ENCODE measurements around the gene HSPA12B.

The HSPA12B gene

DNA sequence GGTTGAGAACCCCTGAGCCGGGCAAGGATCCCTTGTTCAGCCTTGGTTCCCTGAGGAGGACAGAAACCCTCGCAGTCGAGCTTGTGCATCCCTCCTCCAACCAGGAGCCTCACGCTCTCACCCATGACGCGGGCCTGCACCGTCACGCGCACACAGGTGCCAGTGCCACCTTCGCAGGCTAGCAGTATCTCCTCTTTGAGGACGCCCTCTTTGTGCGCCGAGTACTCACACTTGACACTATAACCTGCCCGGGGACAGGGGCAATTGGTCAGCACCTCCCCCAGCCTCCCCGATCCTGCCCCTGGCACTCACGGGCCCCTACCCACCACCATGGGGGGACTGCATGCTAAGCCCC, 21.8 kb downstream of the HSPA12B start:
- TF ChIP-seq, protein P1, sequence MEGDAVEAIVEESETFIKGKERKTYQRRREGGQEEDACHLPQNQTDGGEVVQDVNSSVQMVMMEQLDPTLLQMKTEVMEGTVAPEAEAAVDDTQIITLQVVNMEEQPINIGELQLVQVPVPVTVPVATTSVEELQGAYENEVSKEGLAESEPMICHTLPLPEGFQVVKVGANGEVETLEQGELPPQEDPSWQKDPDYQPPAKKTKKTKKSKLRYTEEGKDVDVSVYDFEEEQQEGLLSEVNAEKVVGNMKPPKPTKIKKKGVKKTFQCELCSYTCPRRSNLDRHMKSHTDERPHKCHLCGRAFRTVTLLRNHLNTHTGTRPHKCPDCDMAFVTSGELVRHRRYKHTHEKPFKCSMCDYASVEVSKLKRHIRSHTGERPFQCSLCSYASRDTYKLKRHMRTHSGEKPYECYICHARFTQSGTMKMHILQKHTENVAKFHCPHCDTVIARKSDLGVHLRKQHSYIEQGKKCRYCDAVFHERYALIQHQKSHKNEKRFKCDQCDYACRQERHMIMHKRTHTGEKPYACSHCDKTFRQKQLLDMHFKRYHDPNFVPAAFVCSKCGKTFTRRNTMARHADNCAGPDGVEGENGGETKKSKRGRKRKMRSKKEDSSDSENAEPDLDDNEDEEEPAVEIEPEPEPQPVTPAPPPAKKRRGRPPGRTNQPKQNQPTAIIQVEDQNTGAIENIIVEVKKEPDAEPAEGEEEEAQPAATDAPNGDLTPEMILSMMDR (IDR thresholded peaks at IDR 0.05; ENCODE audit: low read depth, low read length): no peak
- DNase-seq (ENCODE audit: extremely low read depth, low read depth): no peak

DNA sequence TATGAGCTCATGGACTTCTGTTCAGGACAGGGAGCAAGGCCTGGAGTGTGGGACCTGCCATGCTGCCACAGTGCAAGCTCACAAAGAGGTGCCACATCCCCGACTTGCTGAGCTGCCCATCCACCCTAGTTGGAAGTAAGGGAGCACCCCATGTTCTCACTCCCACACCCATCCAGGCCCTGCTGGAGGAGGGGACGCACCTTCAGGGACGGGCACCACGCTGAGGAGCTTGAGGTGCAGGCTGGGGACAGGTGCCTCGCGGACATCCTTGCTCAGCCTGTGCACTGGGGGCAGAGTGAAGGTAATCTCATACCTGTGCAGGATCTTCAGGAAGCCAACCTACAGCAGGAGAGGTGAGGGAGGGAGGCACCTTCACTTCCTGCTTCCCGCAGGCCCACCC, 22.8 kb downstream of the HSPA12B start:
- TF ChIP-seq, protein P1 (IDR thresholded peaks at IDR 0.05; ENCODE audit: low read depth, low read length): no peak
- DNase-seq (ENCODE audit: extremely low read depth, low read depth): no peak

DNA sequence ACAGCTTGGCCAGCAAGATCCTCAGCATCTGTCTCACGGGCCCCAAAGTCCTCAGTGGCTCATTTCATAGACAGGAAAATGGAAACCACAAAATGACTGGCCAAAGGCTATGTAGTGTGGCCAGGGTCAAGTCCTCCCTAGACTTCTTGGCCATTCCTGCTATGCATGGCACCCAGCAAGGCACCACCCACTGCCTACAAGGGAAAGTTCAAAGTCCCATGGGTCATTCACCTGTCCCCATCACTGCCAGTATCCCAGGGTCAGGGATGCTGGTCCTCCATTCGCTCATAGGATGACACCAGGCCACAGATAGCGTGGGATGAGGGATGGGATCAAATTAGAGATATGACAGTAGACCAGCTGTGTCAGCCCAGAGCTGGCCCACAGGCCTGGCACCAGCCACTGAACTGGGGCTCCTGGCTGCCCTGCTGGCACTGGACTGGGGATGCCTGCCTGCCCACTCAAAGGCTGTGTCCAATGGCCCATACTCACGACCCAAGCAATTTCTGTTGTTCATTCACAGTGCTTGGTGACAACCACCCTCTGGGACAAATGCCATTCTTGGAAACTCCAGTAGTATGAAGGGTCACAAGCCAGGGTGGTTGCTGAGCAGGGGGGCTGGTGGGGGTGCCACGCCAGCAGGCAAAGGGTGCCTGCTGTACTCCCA, 23.5 kb downstream of the HSPA12B start:
- DNase-seq (ENCODE audit: extremely low read depth, low read depth): no peak
- TF ChIP-seq, protein P1 (IDR thresholded peaks at IDR 0.05; ENCODE audit: low read depth, low read length): no peak

DNA sequence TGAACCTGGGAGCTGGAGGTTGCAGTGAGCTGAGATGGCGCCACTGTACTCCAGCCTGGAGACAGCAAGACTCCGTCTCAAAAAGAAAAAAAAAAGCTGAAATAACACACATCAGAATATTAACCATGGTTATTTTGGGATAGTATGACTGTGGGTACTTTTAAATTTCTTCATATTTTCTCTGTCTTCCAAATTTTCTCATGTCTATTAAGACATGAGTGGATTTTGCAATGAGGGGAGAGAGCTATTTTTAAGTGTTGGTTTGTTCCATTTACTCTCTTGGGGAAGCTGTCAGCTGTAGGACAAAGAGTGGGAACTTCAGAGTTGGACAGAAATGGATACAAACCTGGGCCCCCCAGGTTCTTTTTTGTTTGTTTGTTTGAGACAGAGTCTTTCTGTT, 24.8 kb downstream of the HSPA12B start:
- no peak for DNase-seq (ENCODE audit: extremely low read depth, low read depth)
- TF ChIP-seq, protein P1 (IDR thresholded peaks at IDR 0.05; ENCODE audit: low read depth, low read length): no peak

DNA sequence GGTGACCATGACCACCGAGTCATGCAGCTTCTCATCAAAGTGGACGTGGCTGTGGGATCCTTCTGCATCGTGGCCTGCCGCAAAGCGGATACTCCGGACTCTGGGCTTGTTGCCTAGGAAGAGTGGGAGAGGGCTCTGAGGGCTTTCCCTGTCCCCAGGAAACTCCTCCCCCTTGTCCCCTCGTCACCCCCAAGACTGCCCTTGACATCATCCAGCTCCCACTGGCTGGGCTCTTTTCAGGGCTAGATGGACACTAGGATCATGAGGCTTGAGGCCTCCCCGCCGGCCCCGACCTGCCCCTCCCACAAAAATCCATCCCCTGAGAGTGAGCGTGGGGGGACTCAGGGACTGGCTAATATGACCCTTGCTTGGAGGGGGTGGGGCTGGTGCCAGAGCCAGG, 26.1 kb downstream of the HSPA12B start:
- TF ChIP-seq, protein P1 (IDR thresholded peaks at IDR 0.05; ENCODE audit: low read depth, low read length): no peak

DNA sequence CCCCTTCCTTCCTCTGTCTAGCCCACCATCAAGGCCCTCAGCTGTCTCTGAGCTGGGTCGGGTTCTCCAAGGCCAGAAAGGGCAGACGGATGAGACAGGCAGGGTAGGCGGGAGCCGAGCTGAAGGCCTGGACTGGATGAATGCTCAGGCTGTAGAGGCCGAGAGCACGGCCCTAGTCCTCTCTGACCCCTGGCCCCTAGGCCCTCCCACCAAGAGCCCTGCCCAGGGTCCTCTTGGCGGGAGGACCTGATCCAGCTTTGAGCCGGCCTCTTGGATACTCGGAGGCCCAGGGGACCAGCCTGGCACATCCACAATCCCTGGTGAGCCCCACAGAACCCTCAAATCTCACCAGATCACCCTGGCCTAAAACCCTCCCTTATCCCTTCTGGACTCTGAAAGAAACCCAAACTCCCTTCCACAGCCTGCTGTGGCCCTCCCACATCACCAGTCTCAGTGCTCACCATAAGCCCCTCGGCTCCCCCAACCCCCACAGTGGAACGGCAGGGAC, 26.9 kb downstream of the HSPA12B start:
- TF ChIP-seq, protein P1 (IDR thresholded peaks at IDR 0.05; ENCODE audit: low read depth, low read length): no peak

More for the DNA sequence above, 26.1 kb downstream of the HSPA12B start:
- no peak for DNase-seq (ENCODE audit: extremely low read depth, low read depth)

DNA sequence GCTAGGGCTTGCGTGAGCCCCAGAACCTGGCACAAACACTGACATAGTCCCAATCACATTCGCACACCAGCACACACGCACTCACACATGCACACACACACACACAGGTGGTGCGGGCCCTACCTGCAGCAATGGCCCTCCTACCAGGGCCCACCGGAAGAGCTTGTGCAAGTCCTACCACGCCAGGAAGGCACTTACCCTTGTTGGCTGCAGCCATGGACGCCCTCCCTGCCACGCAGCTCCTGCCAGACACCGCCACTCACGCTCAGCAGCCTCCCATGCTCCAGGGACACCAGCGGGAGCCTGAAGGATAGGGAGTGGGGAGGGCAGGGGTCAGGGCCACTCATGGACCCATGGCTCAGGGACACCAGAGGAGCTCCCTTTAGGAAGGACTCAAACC, 27.4 kb downstream of the HSPA12B start:
- DNase-seq (ENCODE audit: extremely low read depth, low read depth): no peak
- TF ChIP-seq, protein P1 (IDR thresholded peaks at IDR 0.05; ENCODE audit: low read depth, low read length): no peak

More for the DNA sequence above, 26.9 kb downstream of the HSPA12B start:
- no peak for DNase-seq (ENCODE audit: extremely low read depth, low read depth)
